CD4-positive, alpha-beta memory T cell (primary cell): ENCODE data around the gene PPP1R3G. TPM values are rescaled to one million over a fixed set of nuclear protein-coding genes. Genes with fewer than 3 reads are reported as not detected.

ENCODE experiments used
- CTCF ChIA-PET: fragments of 350-600 bp; sonication (Branson Sonifier 250); formaldehyde crosslinking; loops from one replicate; lab custom pipeline; 2021; ENCODE audit warnings: inconsistent platforms; ENCODE audit not compliant: partially characterized antibody; lab: Charles Lee
- POLR2A ChIA-PET: fragments of 350-600 bp; sonication (Branson Sonifier 250); formaldehyde crosslinking; loops from one replicate; lab custom pipeline; 2021; ENCODE audit not compliant: partially characterized antibody; lab: Charles Lee
- DNase-seq, 5 donors: peaks; one replicate each; pipeline versions ENCODE4 v3.0.0 to v3.0.0-alpha.2; 2020 to 2022; ENCODE audit warnings: mixed read lengths in 1 of 5
- H3K27ac ChIP-seq: one replicate; pipeline ENCODE4 v1.7.0; 2013; ENCODE audit warnings: low read depth, low read length
- H3K27me3 ChIP-seq: 2 replicates; pipeline ENCODE4 v1.7.0; 2013; ENCODE audit warnings: mild to moderate bottlenecking, low read length, moderate library complexity; ENCODE audit not compliant: insufficient read depth
- H3K36me3 ChIP-seq: 2 replicates; pipeline ENCODE4 v1.7.0; 2013; ENCODE audit warnings: mild to moderate bottlenecking, low read length, moderate library complexity; ENCODE audit not compliant: insufficient read depth
- H3K4me1 ChIP-seq: 2 replicates; pipeline ENCODE4 v1.7.0; 2013; ENCODE audit warnings: mild to moderate bottlenecking, low read length, moderate library complexity; ENCODE audit not compliant: insufficient read depth
- H3K4me3 ChIP-seq, 2 donors: one replicate each; pipeline ENCODE4 v1.7.0; 2013; ENCODE audit warnings: low read length in 2 of 2, mild to moderate bottlenecking in 1 of 2
- H3K9me3 ChIP-seq, 2 donors: one replicate each; pipeline ENCODE4 v1.7.0; 2013; ENCODE audit warnings: low read length in 2 of 2, control low read depth in 1 of 2; ENCODE audit not compliant: control insufficient read depth in 1 of 2
- H3K27ac Mint-ChIP-seq, 7 donors: one replicate each; pipeline ENCODE4 v1.8.0; 2020 to 2021; ENCODE audit warnings: mixed read lengths in 7 of 7, mild to moderate bottlenecking in 6 of 7, inconsistent platforms in 3 of 7, moderate library complexity in 3 of 7
- H3K27me3 Mint-ChIP-seq, 2 donors: one replicate each; pipeline ENCODE4 v1.8.0; 2020 to 2021; ENCODE audit warnings: mixed read lengths in 2 of 2
- H3K36me3 Mint-ChIP-seq, 2 donors: one replicate each; pipeline ENCODE4 v1.8.0; 2020 to 2021; ENCODE audit warnings: mixed read lengths in 2 of 2, inconsistent platforms in 1 of 2, mild to moderate bottlenecking in 1 of 2
- H3K4me1 Mint-ChIP-seq, 4 donors: one replicate each; pipeline ENCODE4 v1.8.0; 2020 to 2021; ENCODE audit warnings: mixed read lengths in 4 of 4, mild to moderate bottlenecking in 1 of 4
- H3K4me3 Mint-ChIP-seq, 8 donors: one replicate each; pipeline ENCODE4 v1.8.0; 2020 to 2021; ENCODE audit warnings: mixed read lengths in 8 of 8, mild to moderate bottlenecking in 7 of 8, moderate library complexity in 6 of 8, inconsistent platforms in 3 of 8
- H3K9me3 Mint-ChIP-seq, 8 donors: one replicate each; pipeline ENCODE4 v1.8.0; 2020 to 2021; ENCODE audit warnings: mixed read lengths in 8 of 8, mild to moderate bottlenecking in 5 of 8, inconsistent platforms in 3 of 8, moderate library complexity in 1 of 8
- intact Hi-C: fragments of 100-400 bp; cut with micrococcal nuclease; formaldehyde crosslinking; loops from one replicate; pipeline ENCODE4 v1.15.1; 2023
- polyA plus RNA-seq, 2 donors: library from polyadenylated mRNA; unstranded; fragments of 300-500 nt; fragmentation: Illumina TruSeq; gene quantifications; one replicate each; pipeline ENCODE4 v1.2.3, GENCODE V29; 2021
- total RNA-seq, 2 experiments: library from RNA; stranded (reverse); gene quantifications; one replicate each; pipeline ENCODE4 v1.2.3, GENCODE V29; 2021

Gene PPP1R3G
- total and polyA plus RNA-seq, 4 experiments from 2014 or later, result not detected

DNA sequence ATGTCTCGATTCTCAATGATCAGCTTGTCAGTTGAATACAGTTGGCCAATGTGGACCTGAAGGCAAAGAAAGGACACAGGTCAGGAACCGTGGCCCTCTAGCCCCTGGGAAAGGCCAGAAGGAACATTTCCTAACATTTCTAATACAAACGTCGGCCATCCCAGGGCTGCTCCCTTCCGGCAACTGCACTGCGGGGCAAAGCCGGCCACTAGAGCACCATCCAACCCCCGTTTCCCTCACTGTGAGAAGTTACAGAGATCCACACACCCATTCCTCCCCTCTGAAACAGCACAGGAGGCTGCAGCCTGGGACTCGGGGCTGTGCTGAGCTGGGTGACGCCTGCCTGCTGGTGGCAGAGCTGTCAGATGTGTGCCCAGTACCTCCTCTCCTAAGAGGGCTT is 24.3 kb downstream of the PPP1R3G start:
- Histone ChIP-seq H3K4me3 (no peak overlapping the region), H3K36me3 (no peaks in the 10 kb centered on the region), H3K9me3 (no peaks in the 10 kb centered on the region), H3K27me3 (no peaks in the 10 kb centered on the region), H3K27ac (no peak overlapping the region), H3K4me1 (no peaks in the 10 kb centered on the region)
- DNase-seq, result no peak
- Mint-ChIP-seq H3K9me3 (peaks cover 0 to 1% (median 0%) of the 10 kb centered on the region in 8 donors), H3K27me3 (no peaks in the 10 kb centered on the region), H3K27ac (no peak overlapping the region), H3K4me3 (no peak overlapping the region), H3K4me1 (no peaks in the 10 kb centered on the region), H3K36me3 (peaks cover 0 to 27% of the 10 kb centered on the region in 2 donors)
- CTCF ChIA-PET, result no interaction called here
- POLR2A ChIA-PET, result no interaction called here
- intact Hi-C loops, result no loop called here

DNA sequence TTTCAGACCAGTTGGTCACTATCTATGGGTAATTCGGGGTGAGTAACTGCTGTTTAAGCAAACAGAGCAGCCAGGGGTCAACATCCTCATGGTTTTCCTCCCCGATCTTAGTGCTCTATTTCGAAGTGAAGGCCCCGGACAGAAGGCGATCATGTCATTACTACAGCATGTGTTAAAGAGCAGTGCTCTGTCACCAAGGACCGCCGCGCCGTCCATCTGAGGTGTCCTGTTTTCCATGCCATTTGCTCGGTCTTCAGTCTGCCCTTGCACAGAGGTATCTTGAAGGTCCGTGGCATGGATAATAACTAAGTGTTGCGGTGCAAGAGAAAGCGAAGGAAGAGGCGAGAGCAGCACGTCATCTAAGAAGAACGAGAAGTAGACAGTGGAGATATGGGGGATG is 25.1 kb downstream of the PPP1R3G start:
- no peak overlapping the region for H3K4me3 Mint-ChIP-seq
- CTCF ChIA-PET, result no interaction called here
- no peak overlapping the region for H3K27ac Mint-ChIP-seq
- POLR2A ChIA-PET, result no interaction called here
- Histone ChIP-seq H3K4me3 (no peak overlapping the region), H3K4me1 (no peaks in the 10 kb centered on the region), H3K27ac (no peak overlapping the region), H3K9me3 (no peaks in the 10 kb centered on the region), H3K36me3 (no peaks in the 10 kb centered on the region), H3K27me3 (no peaks in the 10 kb centered on the region)
- intact Hi-C loops, result no loop called here
- peaks cover 0 to 1% (median 0%) of the 10 kb centered on the region in 8 donors for H3K9me3 Mint-ChIP-seq
- H3K4me1 Mint-ChIP-seq, result no peaks in the 10 kb centered on the region
- DNase-seq, result no peak
- peaks cover 0 to 27% of the 10 kb centered on the region in 2 donors for H3K36me3 Mint-ChIP-seq
- H3K27me3 Mint-ChIP-seq, result no peaks in the 10 kb centered on the region

DNA sequence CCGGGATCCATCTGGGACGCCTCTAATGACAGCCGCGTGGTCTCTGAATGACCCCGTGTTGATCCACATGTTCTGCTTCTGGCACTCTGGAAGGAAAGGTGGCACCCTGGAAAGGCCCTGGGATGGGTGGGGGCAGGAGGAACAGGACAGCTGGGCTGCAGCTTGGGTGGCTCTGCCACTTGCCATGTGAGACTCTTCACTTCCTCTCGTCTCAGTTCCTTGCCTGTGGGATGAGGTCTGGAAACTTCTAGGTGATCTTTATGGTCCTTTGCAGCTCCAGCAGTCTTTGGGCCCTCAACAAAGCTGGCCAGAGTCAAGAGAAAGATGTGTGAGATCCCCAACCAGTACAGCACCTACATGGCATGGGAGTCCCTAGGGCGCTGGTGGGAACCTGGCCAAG is 26.5 kb downstream of the PPP1R3G start:
- intact Hi-C loops, result no loop called here
- H3K4me1 Mint-ChIP-seq, result no peaks in the 10 kb centered on the region

GRCh38 chr6:5112066-5112799 is 27.1 kb downstream of the PPP1R3G start:
- ChIA-PET POLR2A (no interaction called here), CTCF (no interaction called here)
- Histone ChIP-seq H3K27ac (no peak overlapping the region), H3K27me3 (no peaks in the 10 kb centered on the region), H3K4me3 (no peak overlapping the region), H3K9me3 (no peaks in the 10 kb centered on the region), H3K4me1 (no peaks in the 10 kb centered on the region), H3K36me3 (no peaks in the 10 kb centered on the region)
- H3K27me3 Mint-ChIP-seq, result no peaks in the 10 kb centered on the region
- H3K27ac Mint-ChIP-seq, result no peak overlapping the region
- intact Hi-C loops, result no loop called here
- DNase-seq, result no peak
- peaks cover 0 to 1% (median 0%) of the 10 kb centered on the region in 8 donors for H3K9me3 Mint-ChIP-seq
- no peaks in the 10 kb centered on the region for H3K4me1 Mint-ChIP-seq
- no peak overlapping the region for H3K4me3 Mint-ChIP-seq
- H3K36me3 Mint-ChIP-seq, result peaks cover 0 to 23% of the 10 kb centered on the region in 2 donors

More for the DNA sequence above, 26.5 kb downstream of the PPP1R3G start:
- POLR2A ChIA-PET, result no interaction called here
- H3K4me1 ChIP-seq, result no peaks in the 10 kb centered on the region
- Mint-ChIP-seq H3K27me3 (no peaks in the 10 kb centered on the region), H3K9me3 (peaks cover 0 to 1% (median 0%) of the 10 kb centered on the region in 8 donors), H3K4me3 (no peak overlapping the region), H3K36me3 (peaks cover 0 to 23% of the 10 kb centered on the region in 2 donors), H3K27ac (no peak overlapping the region)
- no peak overlapping the region for H3K4me3 ChIP-seq
- H3K9me3 ChIP-seq, result no peaks in the 10 kb centered on the region
- H3K27me3 ChIP-seq, result no peaks in the 10 kb centered on the region
- no peak overlapping the region for H3K27ac ChIP-seq
- no peaks in the 10 kb centered on the region for H3K36me3 ChIP-seq
- CTCF ChIA-PET, result no interaction called here
- no peak for DNase-seq

DNA sequence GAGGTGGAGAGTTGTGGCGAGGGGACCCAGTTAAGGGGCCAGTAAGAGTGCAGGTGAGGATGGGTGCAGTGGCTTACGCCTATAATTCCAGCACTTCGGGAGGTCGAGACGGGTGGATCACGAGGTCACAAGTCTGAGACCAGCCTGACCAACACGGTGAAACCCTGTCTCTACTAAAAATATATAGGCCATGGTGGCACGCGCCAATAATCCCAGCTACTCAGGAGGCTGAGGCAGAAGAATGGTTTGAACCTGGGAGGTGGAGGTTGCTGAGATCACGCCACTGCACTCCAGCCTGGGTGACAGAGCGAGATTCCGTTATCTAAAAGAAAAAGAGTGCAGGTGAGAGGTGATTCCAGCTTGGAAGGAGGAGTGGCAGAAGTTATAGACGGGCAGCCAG is 28.0 kb downstream of the PPP1R3G start:
- H3K27me3 Mint-ChIP-seq, result no peaks in the 10 kb centered on the region
- Histone ChIP-seq H3K27me3 (no peaks in the 10 kb centered on the region), H3K4me3 (no peak overlapping the region), H3K27ac (no peak overlapping the region), H3K9me3 (no peaks in the 10 kb centered on the region), H3K4me1 (no peaks in the 10 kb centered on the region), H3K36me3 (no peaks in the 10 kb centered on the region)
- no peak overlapping the region for H3K27ac Mint-ChIP-seq
- ChIA-PET POLR2A (no interaction called here), CTCF (no interaction called here)
- H3K36me3 Mint-ChIP-seq, result peaks cover 0 to 23% of the 10 kb centered on the region in 2 donors
- H3K9me3 Mint-ChIP-seq, result peaks cover 0 to 1% (median 0%) of the 10 kb centered on the region in 8 donors
- intact Hi-C loops, result no loop called here
- no peak for DNase-seq
- no peak overlapping the region for H3K4me3 Mint-ChIP-seq
- H3K4me1 Mint-ChIP-seq, result no peaks in the 10 kb centered on the region

DNA sequence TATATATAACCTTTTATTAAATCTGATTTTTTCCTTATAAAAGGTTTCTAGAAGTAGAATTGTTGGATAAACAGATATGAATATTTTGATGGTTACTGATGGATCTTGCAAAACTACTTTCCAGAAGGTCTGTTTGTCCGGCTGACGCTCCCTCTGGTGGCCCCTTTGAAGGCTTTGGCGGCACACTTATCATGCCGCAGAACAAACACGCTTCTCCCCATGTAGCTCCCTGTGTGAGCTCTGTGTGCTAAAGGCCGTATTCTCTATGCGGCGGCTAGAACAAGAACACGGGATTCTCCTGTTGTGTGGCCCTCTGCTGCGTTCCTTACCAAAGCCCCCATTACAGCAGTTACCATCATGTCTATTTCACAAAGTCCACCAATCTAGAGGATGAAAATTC is 30.0 kb downstream of the PPP1R3G start:
- Histone ChIP-seq H3K4me1 (no peaks in the 10 kb centered on the region), H3K4me3 (no peak overlapping the region), H3K27ac (no peak overlapping the region), H3K36me3 (no peaks in the 10 kb centered on the region), H3K27me3 (no peaks in the 10 kb centered on the region), H3K9me3 (no peaks in the 10 kb centered on the region)
- intact Hi-C loops, result no loop called here
- CTCF ChIA-PET, result no interaction called here
- no peak for DNase-seq
- Mint-ChIP-seq H3K27ac (no peak overlapping the region), H3K4me1 (no peaks in the 10 kb centered on the region), H3K36me3 (peaks cover 0 to 23% of the 10 kb centered on the region in 2 donors), H3K9me3 (peaks cover 0 to 1% (median 0%) of the 10 kb centered on the region in 8 donors), H3K27me3 (no peaks in the 10 kb centered on the region), H3K4me3 (no peak overlapping the region)
- POLR2A ChIA-PET, result no interaction called here

GRCh38 chr6:5116243-5116991 is 31.3 kb downstream of the PPP1R3G start:
- Mint-ChIP-seq H3K36me3 (peaks cover 0 to 17% of the 10 kb centered on the region in 2 donors), H3K27me3 (no peaks in the 10 kb centered on the region), H3K4me3 (no peak overlapping the region), H3K4me1 (no peaks in the 10 kb centered on the region), H3K27ac (no peak overlapping the region), H3K9me3 (peaks cover 0 to 1% (median 0%) of the 10 kb centered on the region in 8 donors)
- no peak overlapping the region for H3K27ac ChIP-seq
- ChIA-PET POLR2A (no interaction called here), CTCF (no interaction called here)
- DNase-seq, result no peak
- no peaks in the 10 kb centered on the region for H3K27me3 ChIP-seq
- intact Hi-C loops, result no loop called here
- H3K9me3 ChIP-seq, result no peaks in the 10 kb centered on the region
- H3K36me3 ChIP-seq, result no peaks in the 10 kb centered on the region
- no peak overlapping the region for H3K4me3 ChIP-seq
- H3K4me1 ChIP-seq, result no peaks in the 10 kb centered on the region
